SHP77 treated with DMSO at 0.1 percent for 48 hours (cell line): Measurements from ENCODE around the gene NPIPB4.
"Not testable (repeated sequence)": the region's sequence is repeated elsewhere in the genome, so short reads cannot be mapped to it uniquely, and the experiment has no call there.

Source experiments
- DNase-seq: peaks from one replicate; lab custom pipeline; 2025; lab: John Stamatoyannopoulos, UW

The NPIPB4 gene

DNA sequence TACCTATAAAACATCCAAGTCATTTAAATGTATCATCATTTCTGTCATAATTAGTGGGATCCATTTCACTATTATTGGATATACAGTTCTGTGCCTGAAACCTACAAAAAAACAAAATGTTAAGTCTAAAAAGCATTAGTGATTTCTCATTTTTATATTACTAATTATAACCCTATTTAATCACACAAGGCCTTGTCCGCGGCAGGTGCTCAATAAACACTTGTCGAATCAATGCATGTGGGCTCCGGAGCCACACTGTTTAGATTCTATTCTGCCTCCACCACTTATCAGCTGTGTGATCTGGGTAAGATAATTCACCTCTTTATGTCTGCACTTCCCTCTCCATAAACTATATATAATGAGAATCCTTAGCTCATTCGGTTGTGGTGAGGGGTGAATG, at the start of gene NPIPB4:
NPIPB4 (minus strand) TSS at position 101 of the 400 bp plus-strand sequence. CDS start 378 bp downstream, outside the sequence.
- not testable (repeated sequence) for DNase-seq

- not testable (repeated sequence) for DNase-seq
These were observed 41.4 kb upstream of the NPIPB4 start for GRCh38 chr16:21898998-21899397.

GRCh38 chr16:21881988-21882387, 24.4 kb upstream of the NPIPB4 start:
- not testable (repeated sequence) for DNase-seq

DNA sequence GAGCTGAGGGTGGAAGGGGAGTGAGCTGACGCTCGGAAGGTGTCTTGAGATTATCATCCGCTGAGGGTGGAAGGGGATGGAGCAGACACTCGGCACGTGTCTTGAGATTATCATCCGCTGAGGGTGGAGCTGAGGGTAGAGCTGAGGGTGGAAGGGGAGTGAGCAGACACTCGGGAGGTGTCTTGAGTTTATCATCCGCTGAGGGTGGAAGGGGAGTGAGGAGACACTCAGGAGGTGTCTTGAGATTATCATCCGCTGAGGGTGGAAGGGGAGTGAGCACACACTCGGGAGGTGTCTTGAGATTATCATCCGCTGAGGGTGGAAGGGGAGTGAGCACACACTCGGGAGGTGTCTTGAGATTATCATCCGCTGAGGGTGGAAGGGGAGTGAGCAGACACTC, 20.4 kb downstream of the NPIPB4 start:
- DNase-seq: not testable (repeated sequence)

- DNase-seq: not testable (repeated sequence)
These were observed 21.2 kb downstream of the NPIPB4 start for GRCh38 chr16:21836334-21836733.

GRCh38 chr16:21835747-21836146, 21.8 kb downstream of the NPIPB4 start:
- not testable (repeated sequence) for DNase-seq

GRCh38 chr16:21834211-21834610, 23.3 kb downstream of the NPIPB4 start:
- DNase-seq: not testable (repeated sequence)

- DNase-seq: not testable (repeated sequence)
These were observed 27.6 kb downstream of the NPIPB4 start for GRCh38 chr16:21829929-21830328.

DNA sequence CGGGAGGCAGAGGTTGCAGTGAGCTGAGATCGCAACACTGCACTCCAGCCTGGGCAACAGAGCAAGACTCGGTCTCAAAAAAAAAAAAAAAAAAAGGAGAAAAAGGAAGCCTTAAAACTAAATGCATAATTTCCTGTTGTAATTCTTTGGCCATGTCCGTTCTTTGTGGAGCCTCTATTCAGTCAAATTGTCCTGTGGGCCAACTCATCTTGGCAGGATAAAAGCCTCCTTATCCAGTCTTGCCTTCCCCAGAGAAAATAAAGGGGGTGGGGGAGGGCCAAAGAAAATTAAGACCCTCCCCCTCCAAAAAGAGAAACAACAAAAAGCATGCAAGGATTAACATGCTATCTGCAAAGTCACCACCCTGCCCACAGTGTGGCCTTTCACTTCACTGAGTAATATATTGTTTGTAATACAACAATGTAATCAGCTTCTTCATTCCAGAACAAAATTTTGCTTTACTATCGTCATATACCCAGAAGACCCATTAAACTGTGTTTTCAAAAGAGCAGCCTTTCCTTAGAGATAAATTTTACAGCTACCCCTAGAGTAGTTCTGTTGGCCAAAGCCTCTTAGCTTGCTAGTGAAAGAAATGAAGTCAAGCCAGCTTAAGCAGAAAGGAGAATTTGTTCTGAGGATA, 31.4 kb downstream of the NPIPB4 start:
- DNase-seq: not testable (repeated sequence)

DNA sequence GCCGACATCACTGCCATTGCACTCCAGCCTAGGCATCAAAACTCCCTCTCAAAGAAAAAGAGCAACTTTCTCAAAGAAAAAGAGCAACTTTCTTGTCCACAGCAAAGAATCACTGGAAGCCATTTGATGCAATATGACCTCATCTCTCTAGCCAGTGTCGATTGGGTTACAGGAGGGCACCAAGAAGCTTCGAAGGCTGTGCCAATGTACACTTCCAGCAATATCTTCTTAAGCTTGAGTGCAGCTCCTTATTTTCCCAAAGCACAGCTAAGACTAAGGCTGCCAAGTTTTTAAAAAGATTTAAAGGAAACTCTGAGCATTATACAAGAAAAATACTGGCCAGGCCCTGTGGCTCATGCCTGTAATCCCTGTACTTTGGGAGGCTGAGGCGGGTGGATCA, 32.0 kb downstream of the NPIPB4 start:
- DNase-seq: not testable (repeated sequence)

DNA sequence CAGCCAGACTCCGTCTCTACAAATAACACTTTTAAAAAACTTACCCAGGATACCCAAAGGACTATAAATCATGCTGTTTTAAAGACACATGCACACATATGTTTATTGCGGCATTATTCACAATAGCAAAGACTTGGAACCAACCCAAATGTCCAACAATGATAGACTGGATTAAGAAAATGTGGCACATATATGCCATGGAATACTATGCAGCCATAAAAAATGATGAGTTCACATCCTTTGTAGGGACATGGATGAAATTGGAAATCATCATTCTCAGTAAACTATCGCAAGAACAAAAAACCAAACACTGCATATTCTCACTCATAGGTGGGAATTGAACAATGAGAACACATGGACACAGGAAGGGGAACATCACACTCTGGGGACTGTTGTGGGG, 34.3 kb downstream of the NPIPB4 start:
- not testable (repeated sequence) for DNase-seq

- DNase-seq: not testable (repeated sequence)
These were observed 36.6 kb downstream of the NPIPB4 start for GRCh38 chr16:21820908-21821465.

GRCh38 chr16:21820028-21820907, 37.3 kb downstream of the NPIPB4 start:
- DNase-seq: peak; percentile 78

DNA sequence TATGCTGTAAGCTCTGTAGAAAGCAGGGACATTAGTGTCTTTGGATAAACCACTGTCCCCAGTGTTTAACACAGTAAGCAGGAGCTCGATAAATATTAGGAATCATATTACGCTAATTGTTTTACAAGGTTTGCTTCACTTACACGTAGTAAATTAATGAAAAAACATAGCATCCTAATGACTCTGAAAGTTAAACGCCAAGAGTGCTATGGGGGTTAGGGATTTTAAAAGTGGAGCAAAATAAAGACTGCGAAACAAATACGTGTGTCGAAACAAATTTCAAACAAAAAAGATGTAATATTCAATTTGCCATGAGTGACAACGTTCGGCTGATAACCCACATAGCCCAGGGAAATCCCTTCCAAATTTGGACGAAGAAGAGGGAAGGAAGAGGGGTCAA, 37.9 kb downstream of the NPIPB4 start:
- DNase-seq: not testable (repeated sequence)

GRCh38 chr16:21817012-21817411, 40.5 kb downstream of the NPIPB4 start:
- not testable (repeated sequence) for DNase-seq

DNA sequence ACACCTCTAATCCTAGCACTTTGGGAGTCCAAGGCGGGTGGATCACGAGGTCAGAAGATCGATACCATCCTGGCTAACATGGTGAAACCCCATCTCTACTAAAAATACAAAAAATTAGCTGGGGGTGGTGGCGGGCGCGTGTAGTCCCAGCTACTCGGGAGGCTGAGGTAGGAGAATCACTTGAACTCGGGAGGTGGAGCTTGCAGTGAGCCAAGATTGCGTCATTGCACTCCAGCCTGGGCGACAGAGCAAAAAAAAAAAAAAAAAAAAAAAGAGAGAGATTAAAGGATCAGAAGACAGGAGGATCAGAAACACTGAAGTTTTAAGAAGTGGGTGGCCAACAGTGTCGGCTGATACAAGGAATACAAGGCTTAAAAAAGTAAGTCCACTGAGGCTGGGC, 41.9 kb downstream of the NPIPB4 start:
- not testable (repeated sequence) for DNase-seq

DNA sequence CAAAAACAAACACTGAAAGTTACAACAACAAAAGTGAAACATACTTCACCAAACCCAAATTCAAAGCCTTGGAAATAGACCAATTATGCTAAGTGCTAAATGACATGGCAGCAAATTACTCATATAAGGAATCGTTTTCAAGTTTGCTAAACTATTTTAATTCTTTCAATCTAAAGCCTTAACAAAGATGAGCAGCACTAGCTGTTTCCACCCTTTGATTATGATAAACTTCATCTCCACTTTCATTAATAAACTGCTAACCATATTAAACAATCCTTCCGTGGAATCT, 55.2 kb downstream of the NPIPB4 start:
- DNase-seq: not testable (repeated sequence)

GRCh38 chr16:21801538-21802374, 55.8 kb downstream of the NPIPB4 start:
- DNase-seq: not testable (repeated sequence)

DNA sequence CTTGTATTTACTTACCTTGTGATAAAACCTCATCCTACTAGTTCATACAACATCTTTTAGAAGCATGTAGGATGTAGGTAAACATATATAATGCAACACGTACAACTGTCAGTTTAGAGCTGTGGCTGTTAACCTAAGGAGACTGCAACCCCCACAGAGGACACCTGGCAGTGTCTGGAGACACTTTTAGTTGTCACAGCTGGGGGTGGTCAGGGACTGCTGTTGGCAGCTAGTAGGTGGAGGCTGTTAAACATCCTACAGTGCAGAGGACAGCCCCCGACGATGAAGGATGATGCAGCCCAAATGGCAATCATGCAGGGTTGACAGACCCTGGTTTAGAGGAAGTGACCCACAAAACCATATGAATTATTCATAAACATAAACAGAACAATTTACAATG, 59.0 kb downstream of the NPIPB4 start:
- not testable (repeated sequence) for DNase-seq

DNA sequence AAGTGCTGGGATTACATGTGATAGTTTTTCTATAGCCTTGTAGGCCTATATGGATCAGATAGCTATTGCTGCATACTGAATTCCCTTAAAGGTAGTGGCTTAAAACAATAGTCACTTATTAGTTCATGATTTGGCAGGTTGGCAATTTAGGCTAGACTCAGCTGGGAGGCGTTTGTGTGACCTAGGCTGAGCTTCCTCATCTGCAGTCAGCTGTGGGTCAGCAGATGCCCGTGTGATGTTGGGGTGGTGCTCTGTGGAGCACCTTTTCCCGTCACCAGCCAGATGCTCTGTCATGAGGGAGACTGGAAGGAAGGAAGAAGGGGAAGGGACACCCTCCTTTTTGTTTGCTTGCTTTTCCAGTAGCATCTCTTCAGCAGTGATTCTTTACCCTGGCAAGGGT, 64.2 kb downstream of the NPIPB4 start:
- not testable (repeated sequence) for DNase-seq

- DNase-seq: not testable (repeated sequence)
These were observed 67.0 kb downstream of the NPIPB4 start for GRCh38 chr16:21790506-21790905.
